GM23338 (cell line): Measurements from ENCODE around the gene KCNQ5.

ENCODE experiments used
- CREB1 ChIP-seq: fragments of 250-450 bp; sonication (Bioruptor Pico); IDR thresholded peaks from 2 replicates; pipeline ENCODE4 v1.5.0; 2020; ENCODE audit warnings: low read depth, mild to moderate bottlenecking, moderate library complexity
- CTCF ChIP-seq, 2 experiments: fragments of 200-600 bp in 1 of 2; sonication (generic) in 1 of 2; conservative IDR thresholded peaks; 2 replicates each; pipeline versions ENCODE4 v1.5.1 to v1.6.1; 2016 to 2017; ENCODE audit warnings: antibody characterized with exemption in 2 of 2, low read depth in 2 of 2, mild to moderate bottlenecking in 2 of 2, moderate library complexity in 1 of 2
- EZH2 ChIP-seq: fragments of 200-600 bp; sonication (generic); IDR thresholded peaks from one replicate; pipeline ENCODE4 v1.8.0; 2017; ENCODE audit warnings: antibody characterized with exemption, mild to moderate bottlenecking, low read depth; ENCODE audit not compliant: unreplicated experiment
- EZH2phosphoT487 ChIP-seq: fragments of 200-600 bp; sonication (generic); IDR thresholded peaks from one replicate; pipeline ENCODE4 v1.8.1; 2018; ENCODE audit warnings: antibody characterized with exemption; ENCODE audit not compliant: unreplicated experiment
- JUNB ChIP-seq: IDR thresholded peaks from one replicate; pipeline ENCODE4 v1.6.1; 2016; ENCODE audit warnings: antibody characterized with exemption; ENCODE audit not compliant: unreplicated experiment
- POLR2AphosphoS5 ChIP-seq: IDR thresholded peaks from 2 replicates; pipeline ENCODE4 v1.6.1; 2016; ENCODE audit warnings: antibody characterized with exemption, low read depth
- STAT1 ChIP-seq: IDR thresholded peaks from one replicate; pipeline ENCODE4 v1.6.1; 2016; ENCODE audit warnings: antibody characterized with exemption; ENCODE audit not compliant: unreplicated experiment
- ZNF331 ChIP-seq: fragments of 250-450 bp; sonication (Bioruptor Pico); IDR thresholded peaks from 2 replicates; pipeline ENCODE4 v1.5.0; 2020; ENCODE audit warnings: low read depth, mild to moderate bottlenecking, moderate library complexity
- TF ChIP-seq, protein P1 (sequence below): IDR thresholded peaks from one replicate; pipeline ENCODE4 v1.6.1; 2018; ENCODE audit warnings: antibody characterized with exemption; ENCODE audit not compliant: unreplicated experiment
- TF ChIP-seq, protein P2 (sequence below): fragments of 250-450 bp; sonication (Bioruptor Pico); IDR thresholded peaks from 2 replicates; pipeline ENCODE4 v1.5.0; 2020; ENCODE audit warnings: mild to moderate bottlenecking, moderate library complexity

DNA sequence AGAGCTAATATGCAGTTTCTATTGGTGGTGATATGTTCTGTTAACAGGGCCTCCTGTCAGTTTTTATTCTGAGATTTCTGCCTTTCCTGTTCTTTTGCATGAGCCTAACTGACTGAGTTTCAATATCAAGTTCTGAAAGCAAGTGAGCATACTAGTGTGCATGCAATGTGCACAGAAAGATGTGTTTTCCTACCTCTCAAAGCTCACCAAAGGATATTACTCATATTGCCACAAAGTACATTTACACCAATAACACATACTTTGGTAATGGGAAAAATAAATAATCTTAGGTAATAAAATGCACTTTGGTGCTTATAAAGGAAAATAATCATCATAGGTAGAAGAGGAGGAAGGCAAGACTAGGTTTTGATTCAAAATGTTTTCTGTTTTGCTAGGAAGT is 408.4 kb downstream of the KCNQ5 start:
- no peak for TF ChIP-seq POLR2AphosphoS5
- TF ChIP-seq CTCF (conservative IDR thresholded peaks at IDR 0.05; ENCODE audit: low read depth in 2 of 2), result no peak
- no peak for TF ChIP-seq EZH2
- TF ChIP-seq, protein P1, sequence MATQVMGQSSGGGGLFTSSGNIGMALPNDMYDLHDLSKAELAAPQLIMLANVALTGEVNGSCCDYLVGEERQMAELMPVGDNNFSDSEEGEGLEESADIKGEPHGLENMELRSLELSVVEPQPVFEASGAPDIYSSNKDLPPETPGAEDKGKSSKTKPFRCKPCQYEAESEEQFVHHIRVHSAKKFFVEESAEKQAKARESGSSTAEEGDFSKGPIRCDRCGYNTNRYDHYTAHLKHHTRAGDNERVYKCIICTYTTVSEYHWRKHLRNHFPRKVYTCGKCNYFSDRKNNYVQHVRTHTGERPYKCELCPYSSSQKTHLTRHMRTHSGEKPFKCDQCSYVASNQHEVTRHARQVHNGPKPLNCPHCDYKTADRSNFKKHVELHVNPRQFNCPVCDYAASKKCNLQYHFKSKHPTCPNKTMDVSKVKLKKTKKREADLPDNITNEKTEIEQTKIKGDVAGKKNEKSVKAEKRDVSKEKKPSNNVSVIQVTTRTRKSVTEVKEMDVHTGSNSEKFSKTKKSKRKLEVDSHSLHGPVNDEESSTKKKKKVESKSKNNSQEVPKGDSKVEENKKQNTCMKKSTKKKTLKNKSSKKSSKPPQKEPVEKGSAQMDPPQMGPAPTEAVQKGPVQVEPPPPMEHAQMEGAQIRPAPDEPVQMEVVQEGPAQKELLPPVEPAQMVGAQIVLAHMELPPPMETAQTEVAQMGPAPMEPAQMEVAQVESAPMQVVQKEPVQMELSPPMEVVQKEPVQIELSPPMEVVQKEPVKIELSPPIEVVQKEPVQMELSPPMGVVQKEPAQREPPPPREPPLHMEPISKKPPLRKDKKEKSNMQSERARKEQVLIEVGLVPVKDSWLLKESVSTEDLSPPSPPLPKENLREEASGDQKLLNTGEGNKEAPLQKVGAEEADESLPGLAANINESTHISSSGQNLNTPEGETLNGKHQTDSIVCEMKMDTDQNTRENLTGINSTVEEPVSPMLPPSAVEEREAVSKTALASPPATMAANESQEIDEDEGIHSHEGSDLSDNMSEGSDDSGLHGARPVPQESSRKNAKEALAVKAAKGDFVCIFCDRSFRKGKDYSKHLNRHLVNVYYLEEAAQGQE, result no peak
- TF ChIP-seq EZH2phosphoT487, result no peak
- TF ChIP-seq ZNF331 (CRISPR knock-in tag), result no peak
- no peak for TF ChIP-seq CREB1 (CRISPR knock-in tag)
- TF ChIP-seq STAT1, result no peak
- TF ChIP-seq, protein P2, sequence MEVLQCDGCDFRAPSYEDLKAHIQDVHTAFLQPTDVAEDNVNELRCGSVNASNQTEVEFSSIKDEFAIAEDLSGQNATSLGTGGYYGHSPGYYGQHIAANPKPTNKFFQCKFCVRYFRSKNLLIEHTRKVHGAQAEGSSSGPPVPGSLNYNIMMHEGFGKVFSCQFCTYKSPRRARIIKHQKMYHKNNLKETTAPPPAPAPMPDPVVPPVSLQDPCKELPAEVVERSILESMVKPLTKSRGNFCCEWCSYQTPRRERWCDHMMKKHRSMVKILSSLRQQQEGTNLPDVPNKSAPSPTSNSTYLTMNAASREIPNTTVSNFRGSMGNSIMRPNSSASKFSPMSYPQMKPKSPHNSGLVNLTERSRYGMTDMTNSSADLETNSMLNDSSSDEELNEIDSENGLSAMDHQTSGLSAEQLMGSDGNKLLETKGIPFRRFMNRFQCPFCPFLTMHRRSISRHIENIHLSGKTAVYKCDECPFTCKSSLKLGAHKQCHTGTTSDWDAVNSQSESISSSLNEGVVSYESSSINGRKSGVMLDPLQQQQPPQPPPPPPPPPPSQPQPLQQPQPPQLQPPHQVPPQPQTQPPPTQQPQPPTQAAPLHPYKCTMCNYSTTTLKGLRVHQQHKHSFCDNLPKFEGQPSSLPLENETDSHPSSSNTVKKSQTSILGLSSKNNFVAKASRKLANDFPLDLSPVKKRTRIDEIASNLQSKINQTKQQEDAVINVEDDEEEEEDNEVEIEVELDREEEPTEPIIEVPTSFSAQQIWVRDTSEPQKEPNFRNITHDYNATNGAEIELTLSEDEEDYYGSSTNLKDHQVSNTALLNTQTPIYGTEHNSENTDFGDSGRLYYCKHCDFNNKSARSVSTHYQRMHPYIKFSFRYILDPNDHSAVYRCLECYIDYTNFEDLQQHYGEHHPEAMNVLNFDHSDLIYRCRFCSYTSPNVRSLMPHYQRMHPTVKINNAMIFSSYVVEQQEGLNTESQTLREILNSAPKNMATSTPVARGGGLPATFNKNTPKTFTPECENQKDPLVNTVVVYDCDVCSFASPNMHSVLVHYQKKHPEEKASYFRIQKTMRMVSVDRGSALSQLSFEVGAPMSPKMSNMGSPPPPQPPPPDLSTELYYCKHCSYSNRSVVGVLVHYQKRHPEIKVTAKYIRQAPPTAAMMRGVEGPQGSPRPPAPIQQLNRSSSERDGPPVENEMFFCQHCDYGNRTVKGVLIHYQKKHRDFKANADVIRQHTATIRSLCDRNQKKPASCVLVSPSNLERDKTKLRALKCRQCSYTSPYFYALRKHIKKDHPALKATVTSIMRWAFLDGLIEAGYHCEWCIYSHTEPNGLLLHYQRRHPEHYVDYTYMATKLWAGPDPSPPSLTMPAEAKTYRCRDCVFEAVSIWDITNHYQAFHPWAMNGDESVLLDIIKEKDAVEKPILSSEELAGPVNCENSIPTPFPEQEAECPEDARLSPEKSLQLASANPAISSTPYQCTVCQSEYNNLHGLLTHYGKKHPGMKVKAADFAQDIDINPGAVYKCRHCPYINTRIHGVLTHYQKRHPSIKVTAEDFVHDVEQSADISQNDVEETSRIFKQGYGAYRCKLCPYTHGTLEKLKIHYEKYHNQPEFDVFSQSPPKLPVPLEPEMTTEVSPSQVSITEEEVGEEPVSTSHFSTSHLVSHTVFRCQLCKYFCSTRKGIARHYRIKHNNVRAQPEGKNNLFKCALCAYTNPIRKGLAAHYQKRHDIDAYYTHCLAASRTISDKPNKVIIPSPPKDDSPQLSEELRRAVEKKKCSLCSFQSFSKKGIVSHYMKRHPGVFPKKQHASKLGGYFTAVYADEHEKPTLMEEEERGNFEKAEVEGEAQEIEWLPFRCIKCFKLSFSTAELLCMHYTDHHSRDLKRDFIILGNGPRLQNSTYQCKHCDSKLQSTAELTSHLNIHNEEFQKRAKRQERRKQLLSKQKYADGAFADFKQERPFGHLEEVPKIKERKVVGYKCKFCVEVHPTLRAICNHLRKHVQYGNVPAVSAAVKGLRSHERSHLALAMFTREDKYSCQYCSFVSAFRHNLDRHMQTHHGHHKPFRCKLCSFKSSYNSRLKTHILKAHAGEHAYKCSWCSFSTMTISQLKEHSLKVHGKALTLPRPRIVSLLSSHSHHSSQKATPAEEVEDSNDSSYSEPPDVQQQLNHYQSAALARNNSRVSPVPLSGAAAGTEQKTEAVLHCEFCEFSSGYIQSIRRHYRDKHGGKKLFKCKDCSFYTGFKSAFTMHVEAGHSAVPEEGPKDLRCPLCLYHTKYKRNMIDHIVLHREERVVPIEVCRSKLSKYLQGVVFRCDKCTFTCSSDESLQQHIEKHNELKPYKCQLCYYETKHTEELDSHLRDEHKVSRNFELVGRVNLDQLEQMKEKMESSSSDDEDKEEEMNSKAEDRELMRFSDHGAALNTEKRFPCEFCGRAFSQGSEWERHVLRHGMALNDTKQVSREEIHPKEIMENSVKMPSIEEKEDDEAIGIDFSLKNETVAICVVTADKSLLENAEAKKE (CRISPR knock-in tag), result no peak
- TF ChIP-seq JUNB, result no peak
